Colonic mucosa (tissue), 4 donors: ENCODE data around the gene LRRTM4. TPM values are rescaled to one million over a fixed set of nuclear protein-coding genes. Genes with fewer than 3 reads are reported as not detected.

Experiments used
- DNase-seq: peaks from one replicate; pipeline ENCODE4 v3.0.0-alpha.2; 2020
- H3K27ac ChIP-seq: fragments of 200-600 bp; one replicate; pipeline ENCODE4 v1.8.0; 2021
- H3K27me3 ChIP-seq: fragments of 200-600 bp; one replicate; pipeline ENCODE4 v1.8.0; 2021
- H3K36me3 ChIP-seq: fragments of 200-600 bp; one replicate; pipeline ENCODE4 v1.8.0; 2021
- H3K4me1 ChIP-seq: fragments of 200-600 bp; one replicate; pipeline ENCODE4 v1.8.0; 2021; ENCODE audit warnings: mild to moderate bottlenecking
- H3K4me3 ChIP-seq: fragments of 200-600 bp; one replicate; pipeline ENCODE4 v1.8.0; 2021
- H3K9ac ChIP-seq, 2 donors: one replicate each; pipeline ENCODE4 v1.7.0; 2013; ENCODE audit warnings: control low read depth in 2 of 2, low read depth in 2 of 2, low read length in 2 of 2
- H3K9me3 ChIP-seq: fragments of 200-600 bp; one replicate; pipeline ENCODE4 v1.8.0; 2021
- CTCF ChIP-seq: fragments of 200-600 bp; IDR thresholded peaks from one replicate; pipeline ENCODE4 v1.8.0; 2022; ENCODE audit warnings: antibody characterized with exemption, mild to moderate bottlenecking
- intact Hi-C: fragments of 100-400 bp; cut with DNase I; formaldehyde crosslinking; loops from one replicate; pipeline ENCODE4 v1.14.1; 2022
- total RNA-seq, 2 donors: library from RNA; stranded (reverse); fragmentation: NEBNext Ultra II Directional in 1 of 2; extraction: Animal tissue kit (Norgen Biotek cat#: 25700) in 1 of 2; gene quantifications; one replicate each; pipeline ENCODE4 v1.2.1, GENCODE V29; 2021
- donor health status: healthy.
- donor health status: DM: no; HTN: no; CAD: no.
- donor health status: DM: no; HTN: no; CAD: no.

LRRTM4 gene
- total RNA-seq, 2 donors from 2014 or later = 0.32 TPM; not detected in 1

- no peak for TF ChIP-seq CTCF
- intact Hi-C loops = no loop called here
- Histone ChIP-seq H3K9me3 (no peaks in the 10 kb centered on the region), H3K36me3 (no peaks in the 10 kb centered on the region), H3K27me3 (no peaks in the 10 kb centered on the region), H3K4me3 (no peak overlapping the region), H3K27ac (no peak overlapping the region), H3K9ac (no peak overlapping the region), H3K4me1 (no peaks in the 10 kb centered on the region)
- no peak for DNase-seq
Observed at GRCh38 chr2:77336013-77336412, 186.2 kb downstream of the LRRTM4 start.

- H3K27ac ChIP-seq = no peak overlapping the region
- TF ChIP-seq CTCF = no peak
- no peaks in the 10 kb centered on the region for H3K36me3 ChIP-seq
- intact Hi-C loops = no loop called here
- H3K27me3 ChIP-seq = no peaks in the 10 kb centered on the region
- no peaks in the 10 kb centered on the region for H3K9me3 ChIP-seq
- H3K4me3 ChIP-seq = no peak overlapping the region
- no peaks in the 10 kb centered on the region for H3K4me1 ChIP-seq
- no peak for DNase-seq
- H3K9ac ChIP-seq = no peak overlapping the region
Observed at GRCh38 chr2:77328134-77328931, 193.8 kb downstream of the LRRTM4 start.

GRCh38 chr2:77325395-77325794 lies 196.8 kb downstream of the LRRTM4 start:
- no peaks in the 10 kb centered on the region for H3K9me3 ChIP-seq
- H3K4me3 ChIP-seq = no peak overlapping the region
- no peaks in the 10 kb centered on the region for H3K27me3 ChIP-seq
- TF ChIP-seq CTCF = no peak
- H3K36me3 ChIP-seq = no peaks in the 10 kb centered on the region
- H3K27ac ChIP-seq = no peak overlapping the region
- no peak overlapping the region for H3K9ac ChIP-seq
- no peaks in the 10 kb centered on the region for H3K4me1 ChIP-seq
- intact Hi-C loops = no loop called here
- DNase-seq = no peak

GRCh38 chr2:77322431-77322830 lies 199.7 kb downstream of the LRRTM4 start:
- Histone ChIP-seq H3K9ac (no peak overlapping the region), H3K27me3 (no peaks in the 10 kb centered on the region), H3K27ac (no peak overlapping the region), H3K4me3 (no peak overlapping the region), H3K9me3 (peaks cover 5% of the 10 kb centered on the region), H3K4me1 (no peaks in the 10 kb centered on the region), H3K36me3 (no peaks in the 10 kb centered on the region)
- TF ChIP-seq CTCF = no peak
- DNase-seq = no peak
- intact Hi-C loops = no loop called here

- no peak for DNase-seq
- Histone ChIP-seq H3K27me3 (no peaks in the 10 kb centered on the region), H3K4me1 (no peaks in the 10 kb centered on the region), H3K9me3 (peaks cover 4% of the 10 kb centered on the region), H3K27ac (no peak overlapping the region), H3K9ac (no peak overlapping the region), H3K36me3 (no peaks in the 10 kb centered on the region), H3K4me3 (no peak overlapping the region)
- intact Hi-C loops = no loop called here
- no peak for TF ChIP-seq CTCF
Observed at GRCh38 chr2:77314721-77315120, 207.5 kb downstream of the LRRTM4 start.
